Keratinocyte (primary cell): ENCODE results near the gene ZNF594.

Source experiments
- CTCF ChIP-seq, 3 experiments: IDR thresholded peaks in 1 of 3; conservative IDR thresholded peaks in 1 of 3; optimal IDR thresholded peaks in 1 of 3; 2 replicates in 2 of 3; 3 replicates in 1 of 3; pipeline versions ENCODE3 to v1.5.1; 2011; ENCODE audit warnings: low read length in 3 of 3, mild to moderate bottlenecking in 3 of 3, moderate library complexity in 2 of 3, control low read depth in 1 of 3, inconsistent platforms in 1 of 3; ENCODE audit not compliant: insufficient read depth in 2 of 3; ENCODE audit errors: extremely low read depth in 1 of 3
- EZH2 ChIP-seq: IDR thresholded peaks from one replicate; pipeline ENCODE4 v1.6.1; 2012; ENCODE audit warnings: inconsistent platforms, mild to moderate bottlenecking, low read length, moderate library complexity

GRCh38 chr17:5139458-5139732 is 52.3 kb downstream of the ZNF594 start:
- TF ChIP-seq CTCF (optimal IDR thresholded peaks at IDR 0.05 in 1 of 3, IDR thresholded peaks at IDR 0.05 in 1 of 3, conservative IDR thresholded peaks at IDR 0.05 in 1 of 3; ENCODE audit: extremely low read depth in 1 of 3, insufficient read depth in 2 of 3, low read length in 3 of 3) (no peak), EZH2 (no peak)
